ENCODE measurements around the gene GYPC.

DNA sequence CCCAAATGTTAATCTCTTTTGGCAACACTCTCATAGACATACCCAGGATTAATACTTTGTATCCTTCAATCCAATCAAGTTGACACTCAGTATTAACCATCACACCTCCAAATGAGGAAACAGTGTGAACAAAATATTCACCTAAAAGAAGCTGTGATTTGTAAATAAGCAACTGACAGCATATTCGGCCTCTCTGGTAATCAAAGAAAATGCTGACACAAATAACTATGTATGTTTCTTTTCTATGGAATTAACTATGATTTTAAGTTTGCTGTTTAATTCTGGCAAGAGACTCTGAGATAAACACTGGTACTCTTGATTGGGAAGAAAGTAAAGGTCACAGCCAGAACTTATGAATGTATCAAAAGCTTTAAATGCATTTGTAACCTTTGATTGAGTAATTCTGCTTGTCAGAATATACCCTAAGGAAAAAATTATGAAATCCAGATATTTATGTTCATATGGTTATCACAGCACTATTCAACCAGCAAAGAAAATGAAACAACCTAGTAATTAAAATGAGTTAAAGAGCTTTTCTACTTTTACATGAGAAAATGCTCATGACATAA is 3.6 kb upstream of the GYPC start:
- TF ChIP-seq, protein P1, sequence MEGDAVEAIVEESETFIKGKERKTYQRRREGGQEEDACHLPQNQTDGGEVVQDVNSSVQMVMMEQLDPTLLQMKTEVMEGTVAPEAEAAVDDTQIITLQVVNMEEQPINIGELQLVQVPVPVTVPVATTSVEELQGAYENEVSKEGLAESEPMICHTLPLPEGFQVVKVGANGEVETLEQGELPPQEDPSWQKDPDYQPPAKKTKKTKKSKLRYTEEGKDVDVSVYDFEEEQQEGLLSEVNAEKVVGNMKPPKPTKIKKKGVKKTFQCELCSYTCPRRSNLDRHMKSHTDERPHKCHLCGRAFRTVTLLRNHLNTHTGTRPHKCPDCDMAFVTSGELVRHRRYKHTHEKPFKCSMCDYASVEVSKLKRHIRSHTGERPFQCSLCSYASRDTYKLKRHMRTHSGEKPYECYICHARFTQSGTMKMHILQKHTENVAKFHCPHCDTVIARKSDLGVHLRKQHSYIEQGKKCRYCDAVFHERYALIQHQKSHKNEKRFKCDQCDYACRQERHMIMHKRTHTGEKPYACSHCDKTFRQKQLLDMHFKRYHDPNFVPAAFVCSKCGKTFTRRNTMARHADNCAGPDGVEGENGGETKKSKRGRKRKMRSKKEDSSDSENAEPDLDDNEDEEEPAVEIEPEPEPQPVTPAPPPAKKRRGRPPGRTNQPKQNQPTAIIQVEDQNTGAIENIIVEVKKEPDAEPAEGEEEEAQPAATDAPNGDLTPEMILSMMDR (conservative IDR thresholded peaks at IDR 0.05; ENCODE audit: low read depth, low read length), result no peak
- TF ChIP-seq EZH2 (IDR thresholded peaks at IDR 0.05; ENCODE audit: borderline replicate concordance, low read depth, low read length, poor library complexity, severe bottlenecking), result no peak

All from A673 (cell line).